GM12878 (cell line): ENCODE data around the gene CDC42BPB. TPM values are rescaled to one million over a fixed set of nuclear protein-coding genes. Genes with fewer than 3 reads are reported as not detected.

Source experiments
- ATAC-seq: fragments of 200-7000 bp; cut with Tn5 transposase; 3 replicates; pipeline ENCODE4 v1.9.1; 2020; ENCODE audit warnings: mild to moderate bottlenecking, moderate library complexity
- BruUV-seq: library from RNA; stranded (reverse); fragments of 400-500 nt; replicated peaks from 2 replicates; lab custom pipeline; 2021; lab: Mats Ljungman, UMichigan
- CTCF ChIA-PET: fragments of 300-600 bp; sonication (Branson Sonifier 250); formaldehyde crosslinking; extraction: SDS; loops from one replicate; lab custom pipeline; 2021; ENCODE audit warnings: inconsistent platforms; lab: Yijun Ruan, JAX
- POLR2A ChIA-PET: fragments of 350-600 bp; formaldehyde crosslinking; extraction: SDS; loops from one replicate; lab custom pipeline; 2021; ENCODE audit warnings: inconsistent platforms; lab: Charles Lee
- RAD21 ChIA-PET: fragments of 300-600 bp; sonication (Branson Sonifier 250); formaldehyde crosslinking; loops from one replicate; lab custom pipeline; 2023; ENCODE audit warnings: antibody characterized with exemption; ENCODE audit not compliant: unreplicated experiment; lab: Charles Lee
- SMC1A ChIA-PET: fragments of 300-600 bp; sonication (Branson Sonifier 250); formaldehyde crosslinking; loops from one replicate; lab custom pipeline; 2023; ENCODE audit not compliant: unreplicated experiment, uncharacterized antibody; lab: Charles Lee
- DNase-seq: peaks from one replicate; pipeline ENCODE4 v3.0.0-alpha.2; 2011; ENCODE audit warnings: low read depth, low spot score
- FAIRE-seq: peaks from 3 replicates; lab custom pipeline; 2011; peaks lifted over from hg19 to GRCh38; lab: Jason Lieb, UNC
- H2AFZ ChIP-seq: 2 replicates; pipeline ENCODE4 v1.6.0; 2011; ENCODE audit warnings: low read depth, low read length, control low read depth; ENCODE audit not compliant: control insufficient read depth
- H3K27ac ChIP-seq: 2 replicates; pipeline ENCODE4 v1.5.1; 2011; ENCODE audit warnings: control low read depth; ENCODE audit not compliant: control insufficient read depth, insufficient read depth
- H3K27me3 ChIP-seq, 2 experiments: replicated peaks in 1 of 2; 2 replicates each; pipeline versions ENCODE4 v1.6.0 to v1.6.1; 2011; ENCODE audit warnings: low read length in 1 of 2; ENCODE audit not compliant: control insufficient read depth in 2 of 2, insufficient read depth in 2 of 2
- H3K36me3 ChIP-seq, 2 experiments: 2 replicates each; pipeline ENCODE4 v1.5.1; 2011; ENCODE audit warnings: low read length in 1 of 2; ENCODE audit not compliant: control insufficient read depth in 2 of 2, insufficient read depth in 2 of 2
- H3K4me1 ChIP-seq: 2 replicates; pipeline ENCODE4 v1.6.1; 2011; ENCODE audit warnings: mild to moderate bottlenecking, low read length, moderate library complexity, mixed read lengths; ENCODE audit not compliant: control insufficient read depth, insufficient read depth
- H3K4me2 ChIP-seq: 2 replicates; pipeline ENCODE4 v1.6.0; 2011; ENCODE audit warnings: control low read depth; ENCODE audit not compliant: control insufficient read depth, insufficient read depth
- H3K4me3 ChIP-seq: fragments of 200-600 bp; sonication (generic); 2 replicates; pipeline ENCODE4 v1.5.1; 2016
- H3K79me2 ChIP-seq: 2 replicates; pipeline ENCODE4 v1.6.0; 2011; ENCODE audit warnings: low read length; ENCODE audit not compliant: control insufficient read depth, insufficient read depth
- H3K9ac ChIP-seq: 2 replicates; pipeline ENCODE4 v1.8.0; 2011; ENCODE audit warnings: low read length, control low read depth, mixed read lengths; ENCODE audit not compliant: control insufficient read depth, insufficient read depth
- H3K9me3 ChIP-seq: replicated peaks from 3 replicates; pipeline ENCODE4 v1.5.1; 2011; ENCODE audit warnings: mild to moderate bottlenecking, low read length; ENCODE audit not compliant: control insufficient read depth, insufficient read depth
- H4K20me1 ChIP-seq: 2 replicates; pipeline ENCODE4 v1.6.0; 2011; ENCODE audit not compliant: control insufficient read depth, insufficient read depth
- ESRRA ChIP-seq: IDR thresholded peaks from 2 replicates; pipeline ENCODE4 v1.6.1; 2012; ENCODE audit warnings: mild to moderate bottlenecking, low read length, improper control_type of control experiment
- HDAC2 ChIP-seq: fragments of 200-600 bp; sonication (generic); IDR thresholded peaks from 2 replicates; pipeline ENCODE4 v1.6.1; 2017
- JUNB ChIP-seq: IDR thresholded peaks from 2 replicates; pipeline ENCODE4 v1.6.1; 2016; ENCODE audit warnings: antibody characterized with exemption, mild to moderate bottlenecking
- MTA3 ChIP-seq: IDR thresholded peaks from 2 replicates; pipeline ENCODE4 v1.6.1; 2012; ENCODE audit warnings: low read length, inconsistent platforms, borderline replicate concordance
- NFYB ChIP-seq: IDR thresholded peaks from 2 replicates; pipeline ENCODE4 v1.6.1; 2011; ENCODE audit warnings: low read depth, mild to moderate bottlenecking, low read length, improper control_type of control experiment, moderate library complexity; ENCODE audit not compliant: insufficient read depth
- NR2C1 ChIP-seq: fragments of 450-650 bp; IDR thresholded peaks from 2 replicates; pipeline ENCODE4 v1.6.1; 2017; ENCODE audit warnings: antibody characterized with exemption, mild to moderate bottlenecking, moderate library complexity
- RAD51 ChIP-seq: fragments of 450-650 bp; IDR thresholded peaks from 2 replicates; pipeline ENCODE4 v1.6.1; 2016; ENCODE audit warnings: moderate library complexity, mild to moderate bottlenecking, inconsistent platforms
- SREBF1 ChIP-seq: IDR thresholded peaks from 2 replicates; pipeline ENCODE4 v1.6.1; 2012; ENCODE audit warnings: mild to moderate bottlenecking, low read length
- STAT1 ChIP-seq: fragments of 450-650 bp; conservative IDR thresholded peaks from 2 replicates; pipeline ENCODE4 v1.6.1; 2014; ENCODE audit warnings: antibody characterized with exemption, mild to moderate bottlenecking
- ZNF384 ChIP-seq: IDR thresholded peaks from 2 replicates; pipeline ENCODE4 v1.6.1; 2012; ENCODE audit warnings: low read depth, mild to moderate bottlenecking, low read length, improper control_type of control experiment, borderline replicate concordance
- WGBS: methylation state at CpG from one replicate; pipeline ENCODE4 v1.1.6; 2016; ENCODE audit warnings: low lambda C conversion rate; ENCODE audit not compliant: insufficient replicate concordance, insufficient coverage; ENCODE audit errors: missing lambda C conversion rate; 5-methylcytosine and 5-hydroxymethylcytosine counted together
- in situ Hi-C: fragments of 300-500 bp; cut with MboI; formaldehyde crosslinking; loops from 9 replicates; pipeline ENCODE4 v1.14.3; 2018; ENCODE audit warnings: mixed read lengths
- intact Hi-C: fragments of 100-400 bp; cut with micrococcal nuclease; formaldehyde crosslinking; loops from one replicate; pipeline ENCODE4 v1.14.2; 2022; ENCODE audit not compliant: unreplicated experiment
- polyA plus RNA-seq, 11 experiments: library from polyadenylated mRNA; depleted of rRNA in 4 of 11; unstranded in 6 of 11; stranded (reverse) in 5 of 11; fragments of >200 nt; fragmentation: Nextera tagmentation in 4 of 11; fragmentation: Illumina TruSeq in 1 of 11; extraction: Ambion mirVana in 4 of 11; extraction: Trizol in 1 of 11; gene quantifications; 1 replicate in 1 of 11; 2 replicates in 10 of 11; pipeline versions ENCODE4 v1.2.1 to v1.2.3, GENCODE V29; 2011 to 2016; ENCODE audit warnings: inconsistent platforms in 2 of 11, missing spikeins in 2 of 11, low read depth in 1 of 11
- total RNA-seq, 4 experiments: library from RNA; depleted of rRNA in 3 of 4; stranded (reverse); fragments of >200 nt in 3 of 4; fragmentation: Illumina TruSeq in 1 of 4; extraction: Trizol in 1 of 4; gene quantifications; 2 replicates each; pipeline versions ENCODE4 v1.2.1 to v1.2.3, GENCODE V29; 2013 to 2021
- TF ChIP-seq, protein P1 (sequence below): fragments of 450-650 bp; formaldehyde crosslinking; IDR thresholded peaks from 2 replicates; pipeline ENCODE4 v1.4.0; 2022; ENCODE audit warnings: mild to moderate bottlenecking, moderate library complexity
- TF ChIP-seq, protein P2 (sequence below): fragments of 450-650 bp; conservative IDR thresholded peaks from 2 replicates; pipeline ENCODE4 v1.6.1; 2017; ENCODE audit warnings: mild to moderate bottlenecking, moderate library complexity
- TF ChIP-seq, protein P3 (sequence below): fragments of 150-350 bp; IDR thresholded peaks from 2 replicates; pipeline ENCODE4 v1.6.1; 2014; ENCODE audit warnings: mild to moderate bottlenecking, low read depth, low read length

Gene CDC42BPB
- total and polyA plus RNA-seq, 10 of the 15 experiments (the other 5 are each of a cell fraction or from before 2014, with no cell fraction given): 0.42 to 22.1 (median 13.3) TPM

DNA sequence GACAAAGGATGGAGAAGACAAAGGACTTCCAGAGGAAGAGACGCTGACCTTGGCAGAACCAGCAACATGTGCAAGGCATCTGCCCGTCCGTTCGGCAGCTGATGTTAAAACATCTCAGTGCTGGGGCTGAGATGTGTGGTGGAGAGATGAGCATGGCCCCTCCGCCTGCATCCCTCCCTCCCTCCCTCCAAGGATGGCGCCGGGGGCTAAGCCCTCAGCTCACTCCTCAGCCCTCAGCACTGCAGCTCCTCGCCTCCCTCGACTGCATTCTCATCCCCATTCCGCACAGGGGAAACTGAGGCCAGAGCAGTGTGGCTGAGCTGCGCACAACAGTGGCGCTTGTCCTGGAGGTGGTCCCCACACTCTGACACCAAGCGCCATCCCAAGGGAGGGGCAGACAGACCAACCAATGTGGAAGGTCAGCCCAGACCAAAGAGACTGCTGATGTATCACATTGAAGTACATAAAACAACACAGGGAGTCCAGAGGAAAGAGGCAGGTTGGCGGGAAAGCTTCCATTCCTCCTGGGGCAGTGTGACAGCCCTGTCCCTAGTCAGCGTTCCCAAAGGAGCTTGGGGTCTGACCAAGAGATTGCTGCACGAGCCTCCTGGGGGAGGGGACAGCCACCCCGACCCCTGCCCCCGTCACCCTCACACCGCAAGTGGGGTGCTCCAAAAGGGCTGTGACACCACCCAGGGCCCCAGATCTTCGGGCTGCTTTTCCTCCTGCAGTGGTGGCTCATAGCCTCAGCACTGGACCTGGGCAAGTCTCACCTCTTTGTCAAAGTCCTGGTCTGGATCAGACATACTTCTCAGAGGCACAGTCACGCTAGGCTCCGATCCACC, 119.8 kb downstream of the CDC42BPB start (continued):
- TF ChIP-seq, protein P1, sequence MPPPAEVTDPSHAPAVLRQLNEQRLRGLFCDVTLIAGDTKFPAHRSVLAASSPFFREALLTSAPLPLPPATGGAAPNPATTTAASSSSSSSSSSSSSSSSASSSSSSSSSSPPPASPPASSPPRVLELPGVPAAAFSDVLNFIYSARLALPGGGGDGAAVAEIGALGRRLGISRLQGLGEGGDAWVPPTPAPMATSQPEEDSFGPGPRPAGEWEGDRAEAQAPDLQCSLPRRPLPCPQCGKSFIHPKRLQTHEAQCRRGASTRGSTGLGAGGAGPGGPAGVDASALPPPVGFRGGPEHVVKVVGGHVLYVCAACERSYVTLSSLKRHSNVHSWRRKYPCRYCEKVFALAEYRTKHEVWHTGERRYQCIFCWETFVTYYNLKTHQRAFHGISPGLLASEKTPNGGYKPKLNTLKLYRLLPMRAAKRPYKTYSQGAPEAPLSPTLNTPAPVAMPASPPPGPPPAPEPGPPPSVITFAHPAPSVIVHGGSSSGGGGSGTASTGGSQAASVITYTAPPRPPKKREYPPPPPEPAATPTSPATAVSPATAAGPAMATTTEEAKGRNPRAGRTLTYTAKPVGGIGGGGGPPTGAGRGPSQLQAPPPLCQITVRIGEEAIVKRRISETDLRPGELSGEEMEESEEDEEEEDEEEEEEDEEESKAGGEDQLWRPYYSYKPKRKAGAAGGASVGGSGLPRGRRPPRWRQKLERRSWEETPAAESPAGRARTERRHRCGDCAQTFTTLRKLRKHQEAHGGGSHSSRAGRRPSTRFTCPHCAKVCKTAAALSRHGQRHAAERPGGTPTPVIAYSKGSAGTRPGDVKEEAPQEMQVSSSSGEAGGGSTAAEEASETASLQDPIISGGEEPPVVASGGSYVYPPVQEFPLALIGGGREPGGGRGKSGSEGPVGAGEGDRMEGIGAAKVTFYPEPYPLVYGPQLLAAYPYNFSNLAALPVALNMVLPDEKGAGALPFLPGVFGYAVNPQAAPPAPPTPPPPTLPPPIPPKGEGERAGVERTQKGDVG (CRISPR knock-in tag): no peak
- TF ChIP-seq, protein P2, sequence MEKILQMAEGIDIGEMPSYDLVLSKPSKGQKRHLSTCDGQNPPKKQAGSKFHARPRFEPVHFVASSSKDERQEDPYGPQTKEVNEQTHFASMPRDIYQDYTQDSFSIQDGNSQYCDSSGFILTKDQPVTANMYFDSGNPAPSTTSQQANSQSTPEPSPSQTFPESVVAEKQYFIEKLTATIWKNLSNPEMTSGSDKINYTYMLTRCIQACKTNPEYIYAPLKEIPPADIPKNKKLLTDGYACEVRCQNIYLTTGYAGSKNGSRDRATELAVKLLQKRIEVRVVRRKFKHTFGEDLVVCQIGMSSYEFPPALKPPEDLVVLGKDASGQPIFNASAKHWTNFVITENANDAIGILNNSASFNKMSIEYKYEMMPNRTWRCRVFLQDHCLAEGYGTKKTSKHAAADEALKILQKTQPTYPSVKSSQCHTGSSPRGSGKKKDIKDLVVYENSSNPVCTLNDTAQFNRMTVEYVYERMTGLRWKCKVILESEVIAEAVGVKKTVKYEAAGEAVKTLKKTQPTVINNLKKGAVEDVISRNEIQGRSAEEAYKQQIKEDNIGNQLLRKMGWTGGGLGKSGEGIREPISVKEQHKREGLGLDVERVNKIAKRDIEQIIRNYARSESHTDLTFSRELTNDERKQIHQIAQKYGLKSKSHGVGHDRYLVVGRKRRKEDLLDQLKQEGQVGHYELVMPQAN: no peak
- TF ChIP-seq ZNF384: no peak

DNA sequence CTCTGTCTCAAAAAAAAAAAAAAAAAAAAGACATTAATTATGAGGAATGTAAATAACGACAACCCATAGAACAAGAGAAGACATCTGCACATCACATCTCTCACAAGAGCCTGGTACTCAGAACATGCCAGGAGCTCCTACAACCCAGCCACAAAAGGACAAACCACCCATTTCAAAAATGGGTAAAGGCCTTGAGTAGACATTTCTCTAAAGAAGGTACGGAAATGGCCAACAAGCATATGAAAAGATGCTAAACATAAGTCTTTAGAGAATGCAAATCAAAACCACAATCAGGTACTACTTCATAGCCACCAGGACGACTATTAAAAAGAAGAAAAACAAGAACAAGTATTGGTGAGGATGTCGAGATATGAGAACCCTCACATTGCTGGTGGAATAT, 121.6 kb downstream of the CDC42BPB start:
- ATAC-seq (no peak), DNase-seq (no peak), FAIRE-seq (no peak)
- ChIA-PET SMC1A (interaction anchor here (1.5 to 1.6 kb wide), 2 partner anchors 9 to 30 kb away, joined by 3 to 4 read pairs; no protein-coding TSS in a partner anchor), RAD21 (no interaction called here), CTCF (no interaction called here), POLR2A (no interaction called here)
- peaks cover 0 to 4% of the 10 kb centered on the region in 2 experiments; a peak in 1 of 4 replicates for H3K36me3 ChIP-seq
- H3K4me3 ChIP-seq: no peak overlapping the region
- no peak overlapping the region for H3K9ac ChIP-seq
- intact Hi-C loops: no loop called here
- peaks cover 6% of the 10 kb centered on the region for H3K4me1 ChIP-seq
- no TSS peak for BruUV-seq
- in situ Hi-C loops: no loop called here
- no peak overlapping the region for H2AFZ ChIP-seq
- H3K4me2 ChIP-seq: no peak overlapping the region
- H3K27ac ChIP-seq: no peak overlapping the region
- H4K20me1 ChIP-seq: no peaks in the 10 kb centered on the region
- H3K27me3 ChIP-seq: no peaks in the 10 kb centered on the region
- 38% methylated on average over 4 of the region's 4 CpGs for WGBS
- no peaks in the 10 kb centered on the region for H3K9me3 ChIP-seq
- H3K79me2 ChIP-seq: no peaks in the 10 kb centered on the region
- no peak for TF ChIP-seq JUNB
- no peak for TF ChIP-seq MTA3
- no peak for TF ChIP-seq STAT1
- no peak for TF ChIP-seq ESRRA
- no peak for TF ChIP-seq NFYB
- no peak for TF ChIP-seq NR2C1
- TF ChIP-seq, protein P3, sequence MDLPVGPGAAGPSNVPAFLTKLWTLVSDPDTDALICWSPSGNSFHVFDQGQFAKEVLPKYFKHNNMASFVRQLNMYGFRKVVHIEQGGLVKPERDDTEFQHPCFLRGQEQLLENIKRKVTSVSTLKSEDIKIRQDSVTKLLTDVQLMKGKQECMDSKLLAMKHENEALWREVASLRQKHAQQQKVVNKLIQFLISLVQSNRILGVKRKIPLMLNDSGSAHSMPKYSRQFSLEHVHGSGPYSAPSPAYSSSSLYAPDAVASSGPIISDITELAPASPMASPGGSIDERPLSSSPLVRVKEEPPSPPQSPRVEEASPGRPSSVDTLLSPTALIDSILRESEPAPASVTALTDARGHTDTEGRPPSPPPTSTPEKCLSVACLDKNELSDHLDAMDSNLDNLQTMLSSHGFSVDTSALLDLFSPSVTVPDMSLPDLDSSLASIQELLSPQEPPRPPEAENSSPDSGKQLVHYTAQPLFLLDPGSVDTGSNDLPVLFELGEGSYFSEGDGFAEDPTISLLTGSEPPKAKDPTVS: no peak
- TF ChIP-seq RAD51: no peak
- no peak for TF ChIP-seq HDAC2
- TF ChIP-seq SREBF1: no peak
